Psoas muscle (tissue), 8 donors: Measurements from ENCODE around the gene ATIC. TPM values are rescaled to one million over a fixed set of nuclear protein-coding genes. Genes with fewer than 3 reads are reported as not detected.

ENCODE experiments used
- ATAC-seq, 4 donors: fragments of 200-7000 bp; cut with Tn5 transposase; one replicate each; pipeline ENCODE4 v1.9.1; 2020; ENCODE audit warnings: moderate library complexity in 3 of 4, mild to moderate bottlenecking in 2 of 4
- DNase-seq, 2 donors: peaks; one replicate each; pipeline ENCODE4 v3.0.0-alpha.2; 2020
- H3K27ac ChIP-seq: fragments of 200-600 bp; one replicate; pipeline ENCODE4 v1.8.0; 2022
- H3K27me3 ChIP-seq, 3 donors: fragments of 200-600 bp in 1 of 3; one replicate each; pipeline versions ENCODE4 v1.6.1 to v1.8.0; 2013 to 2022; ENCODE audit warnings: low read length in 2 of 3, mild to moderate bottlenecking in 2 of 3, moderate library complexity in 1 of 3; ENCODE audit not compliant: insufficient read depth in 3 of 3
- H3K36me3 ChIP-seq, 2 donors: fragments of 200-600 bp in 1 of 2; one replicate each; pipeline versions ENCODE4 v1.6.1 to v1.8.0; 2013 to 2022; ENCODE audit warnings: low read depth in 1 of 2, mild to moderate bottlenecking in 1 of 2, moderate library complexity in 1 of 2; ENCODE audit not compliant: insufficient read depth in 1 of 2
- H3K4me1 ChIP-seq: fragments of 200-600 bp; one replicate; pipeline ENCODE4 v1.8.0; 2022
- H3K4me3 ChIP-seq: fragments of 200-600 bp; one replicate; pipeline ENCODE4 v1.8.0; 2022; ENCODE audit warnings: mild to moderate bottlenecking
- H3K9me3 ChIP-seq: fragments of 200-600 bp; one replicate; pipeline ENCODE4 v1.8.0; 2022
- WGBS, 3 donors: extraction: QIAGEN DNeasy Blood & Tissue Kit; methylation state at CpG; one replicate each; pipeline versions ENCODE4 v1.1.6 to v1.1.7; 2013; 5-methylcytosine and 5-hydroxymethylcytosine counted together
- intact Hi-C, 2 donors: fragments of 100-400 bp; cut with DNase I; formaldehyde crosslinking; loops; one replicate each; pipeline versions ENCODE4 v1.11.0 to v1.14.2; 2022
- polyA plus RNA-seq, 3 donors: library from polyadenylated mRNA; stranded (reverse); fragments of 200-250 nt; gene quantifications; one replicate each; pipeline ENCODE4 v1.2.3, GENCODE V29; 2013
- total RNA-seq, 4 donors: library from RNA; stranded (reverse); fragmentation: NEBNext Ultra II Directional in 2 of 4; extraction: Animal tissue kit (Norgen Biotek cat#: 25700) in 2 of 4; gene quantifications; one replicate each; pipeline versions ENCODE4 v1.2.1 to v1.2.4, GENCODE V29; 2021 to 2023
- TF ChIP-seq, protein P1 (sequence below): fragments of 200-600 bp; IDR thresholded peaks from one replicate; pipeline ENCODE4 v1.8.0; 2022; ENCODE audit warnings: antibody characterized with exemption
- donor health status: healthy with polysubstance abuse.
- donor health status: DM: no; HTN: no; CAD: no; lungs with moderate emphysema.
- donor health status: Bipolar disorder and iron deficiency.
- donor health status: healthy.
- donor health status: DM: yes; HTN: yes; CAD: no.
- donor health status: DM: no; HTN: no; CAD: no.
- donor health status: DM: no; HTN: no; CAD: no.
- donor health status: DM: yes; HTN: yes; CAD: no.

The ATIC gene
- total and polyA plus RNA-seq, 7 donors = 50.9 to 147 (median 83.8) TPM

DNA sequence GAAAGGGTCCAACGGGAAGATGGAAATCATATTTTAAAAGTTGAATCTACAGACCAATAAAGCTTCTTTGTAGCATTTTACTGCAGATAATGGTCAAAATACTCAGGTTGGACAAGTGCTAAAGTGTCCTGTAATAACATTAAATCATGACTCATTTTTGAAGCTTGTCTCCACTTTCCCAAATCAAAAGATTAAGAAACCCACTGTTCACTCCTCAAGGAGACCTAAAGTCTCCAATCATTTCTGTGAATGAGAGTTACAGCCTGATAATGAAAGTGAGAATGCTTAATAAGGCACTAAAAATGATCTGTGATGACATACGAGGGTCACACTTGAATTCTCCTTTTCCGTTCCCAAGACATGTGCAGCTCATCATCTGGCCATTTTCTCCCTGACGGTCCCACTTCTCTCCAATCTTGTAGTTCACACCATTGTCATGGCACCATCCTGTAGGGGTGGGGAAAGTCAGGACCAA is 53.4 kb downstream of the ATIC start:
- Histone ChIP-seq H3K27ac (no peak overlapping the region), H3K36me3 (peaks cover 3 to 77% of the 10 kb centered on the region in 2 donors), H3K27me3 (no peaks in the 10 kb centered on the region), H3K4me3 (no peak overlapping the region), H3K4me1 (no peaks in the 10 kb centered on the region), H3K9me3 (no peaks in the 10 kb centered on the region)
- ATAC-seq (no peak), DNase-seq (no peak)
- 85 to 91% (median 90%) methylated on average over 4 of the region's 4 CpGs for WGBS, 3 donors
- TF ChIP-seq, protein P1, sequence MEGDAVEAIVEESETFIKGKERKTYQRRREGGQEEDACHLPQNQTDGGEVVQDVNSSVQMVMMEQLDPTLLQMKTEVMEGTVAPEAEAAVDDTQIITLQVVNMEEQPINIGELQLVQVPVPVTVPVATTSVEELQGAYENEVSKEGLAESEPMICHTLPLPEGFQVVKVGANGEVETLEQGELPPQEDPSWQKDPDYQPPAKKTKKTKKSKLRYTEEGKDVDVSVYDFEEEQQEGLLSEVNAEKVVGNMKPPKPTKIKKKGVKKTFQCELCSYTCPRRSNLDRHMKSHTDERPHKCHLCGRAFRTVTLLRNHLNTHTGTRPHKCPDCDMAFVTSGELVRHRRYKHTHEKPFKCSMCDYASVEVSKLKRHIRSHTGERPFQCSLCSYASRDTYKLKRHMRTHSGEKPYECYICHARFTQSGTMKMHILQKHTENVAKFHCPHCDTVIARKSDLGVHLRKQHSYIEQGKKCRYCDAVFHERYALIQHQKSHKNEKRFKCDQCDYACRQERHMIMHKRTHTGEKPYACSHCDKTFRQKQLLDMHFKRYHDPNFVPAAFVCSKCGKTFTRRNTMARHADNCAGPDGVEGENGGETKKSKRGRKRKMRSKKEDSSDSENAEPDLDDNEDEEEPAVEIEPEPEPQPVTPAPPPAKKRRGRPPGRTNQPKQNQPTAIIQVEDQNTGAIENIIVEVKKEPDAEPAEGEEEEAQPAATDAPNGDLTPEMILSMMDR = no peak
- intact Hi-C loops = no loop called here

DNA sequence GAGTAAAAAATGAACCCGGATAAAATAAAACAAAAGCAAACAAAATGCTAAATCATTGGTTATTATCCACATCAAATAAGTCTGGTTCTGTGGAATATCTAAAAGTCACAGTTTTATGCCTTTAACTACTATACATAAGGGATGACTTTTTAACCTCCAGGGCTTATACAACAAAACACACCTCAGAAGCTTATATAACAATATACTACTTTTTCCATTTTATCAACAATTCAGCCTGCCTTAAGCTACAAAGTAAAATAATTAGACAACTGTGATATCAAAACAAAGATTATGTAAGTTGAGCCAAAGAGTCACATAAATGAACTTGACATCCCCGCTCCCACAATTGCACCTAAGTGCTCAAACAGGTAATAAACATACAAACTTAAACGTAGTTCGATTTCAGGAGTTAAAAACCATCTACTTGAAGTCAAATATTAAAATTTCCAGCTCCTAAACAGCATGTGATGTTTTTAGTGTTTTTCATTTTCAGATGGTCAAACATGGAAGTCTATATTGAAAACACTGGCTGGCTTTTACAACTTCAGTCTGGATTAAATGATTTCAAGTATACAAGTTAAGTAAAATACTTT is 54.7 kb downstream of the ATIC start:
- TF ChIP-seq, protein P1 = no peak
- intact Hi-C loops = no loop called here
- Histone ChIP-seq H3K4me1 (no peaks in the 10 kb centered on the region), H3K4me3 (no peak overlapping the region), H3K36me3 (peaks cover 3 to 69% of the 10 kb centered on the region in 2 donors), H3K27me3 (no peaks in the 10 kb centered on the region), H3K27ac (no peak overlapping the region), H3K9me3 (no peaks in the 10 kb centered on the region)
- ATAC-seq (no peak), DNase-seq (no peak)
- WGBS, 3 donors = 94 to 97% (median 96%) methylated on average over 4 of the region's 4 CpGs

DNA sequence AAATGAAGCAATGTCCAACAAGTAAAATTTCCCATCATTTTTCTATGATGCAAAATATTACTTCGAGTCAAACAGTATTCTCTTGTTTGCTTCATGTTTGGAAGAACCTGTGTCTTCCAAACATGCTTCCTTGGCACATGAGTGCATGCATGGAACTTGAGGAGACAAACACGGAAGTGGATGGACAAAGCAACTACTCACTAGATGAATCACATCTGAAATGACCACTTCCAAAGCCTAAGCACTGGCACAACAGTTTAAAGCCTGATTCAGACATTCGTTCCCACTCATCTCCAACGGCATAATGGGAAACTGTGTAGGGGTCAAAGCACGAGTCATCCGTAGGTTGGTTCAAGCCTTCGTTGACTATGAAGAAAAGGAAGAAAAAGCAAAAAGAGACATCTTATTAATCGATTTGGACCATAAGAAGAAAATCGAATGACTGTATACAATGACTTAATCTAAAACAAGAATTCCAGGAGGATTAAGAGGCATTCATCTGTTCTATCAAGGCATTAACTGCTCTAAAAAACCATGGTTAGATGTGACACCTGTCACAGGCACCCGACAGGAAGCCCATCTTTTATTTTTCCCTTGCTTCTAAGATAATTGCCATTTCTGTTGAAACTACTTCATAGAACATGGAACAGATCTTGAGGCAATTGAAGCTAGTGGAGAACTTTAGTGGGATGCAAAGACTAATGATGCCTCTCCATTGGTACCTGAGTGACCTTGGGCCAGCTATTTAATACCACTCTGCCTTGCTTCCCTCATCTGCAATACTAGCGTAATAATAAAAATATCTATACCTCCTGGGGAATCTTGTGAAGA is 56.0 kb downstream of the ATIC start:
- intact Hi-C loops = no loop called here
- WGBS, 3 donors = 84 to 92% (median 86%) methylated on average over 11 of the region's 11 CpGs
- DNase-seq = no peak
- Histone ChIP-seq H3K27ac (no peak overlapping the region), H3K4me1 (no peaks in the 10 kb centered on the region), H3K9me3 (no peaks in the 10 kb centered on the region), H3K36me3 (peaks cover 0 to 59% of the 10 kb centered on the region in 2 donors), H3K27me3 (no peaks in the 10 kb centered on the region), H3K4me3 (no peak overlapping the region)
- no peak for ATAC-seq
- TF ChIP-seq, protein P1 = no peak

DNA sequence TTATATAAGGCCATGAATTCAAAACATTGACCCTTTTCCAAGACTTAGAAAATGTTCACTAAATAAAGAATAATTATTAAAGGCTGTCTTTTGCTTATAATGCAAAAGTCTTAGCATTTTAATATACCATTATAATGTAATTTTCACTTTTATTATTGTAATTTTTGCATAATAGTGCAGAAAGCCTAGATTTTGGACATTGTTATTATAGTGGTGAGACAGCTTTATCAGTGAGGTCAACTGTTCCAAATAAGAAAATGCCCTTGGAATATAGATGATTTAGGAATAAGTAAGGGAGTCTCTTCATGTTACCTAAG is 56.6 kb downstream of the ATIC start:
- TF ChIP-seq, protein P1 = no peak
- Histone ChIP-seq H3K36me3 (peaks cover 0 to 59% of the 10 kb centered on the region in 2 donors), H3K27ac (no peak overlapping the region), H3K9me3 (no peaks in the 10 kb centered on the region), H3K4me3 (no peak overlapping the region), H3K27me3 (no peaks in the 10 kb centered on the region), H3K4me1 (no peaks in the 10 kb centered on the region)
- ATAC-seq (no peak), DNase-seq (no peak)
- intact Hi-C loops = no loop called here
